GM11168 (cell line): Measurements from ENCODE around the gene SNW1.
"Not testable (repeated sequence)": the region's sequence is repeated elsewhere in the genome, so short reads cannot be mapped to it uniquely, and the experiment has no call there.

Experiments used
- in situ Hi-C: fragments of 300-500 bp; cut with MboI; formaldehyde crosslinking; loops from one replicate; pipeline ENCODE4 v1.12.0; 2022; ENCODE audit warnings: low sequenced_read_pairs; ENCODE audit not compliant: unreplicated experiment

Gene SNW1

GRCh38 chr14:77760381-77761204, at the start of gene SNW1:
Gene SNW1, minus strand, starts transcription at chr14:77761156. Its CDS starts 29 bp downstream, at chr14:77761127.
- in situ Hi-C loops: no loop called here

GRCh38 chr14:77809011-77809410, 48.1 kb upstream of the SNW1 start:
- in situ Hi-C loops: no loop called here

- in situ Hi-C loops: no loop called here
Measured at GRCh38 chr14:77808250-77808649, 47.3 kb upstream of the SNW1 start.

- in situ Hi-C loops: no loop called here
Measured at GRCh38 chr14:77805706-77806105, 44.8 kb upstream of the SNW1 start.

- in situ Hi-C loops: no loop called here
Measured at GRCh38 chr14:77804592-77804991, 43.6 kb upstream of the SNW1 start.

GRCh38 chr14:77800814-77801213, 39.9 kb upstream of the SNW1 start:
- in situ Hi-C loops: no loop called here

- in situ Hi-C loops: no loop called here
Measured at GRCh38 chr14:77799863-77800730, 39.1 kb upstream of the SNW1 start, which contains the start of gene ADCK1. Gene ADCK1, plus strand, starts transcription at chr14:77800109. Its CDS starts 18,870 bp downstream, at chr14:77818979.

- in situ Hi-C loops: not testable (repeated sequence)
Measured at GRCh38 chr14:77799456-77799855, 38.5 kb upstream of the SNW1 start.

- in situ Hi-C loops: no loop called here
Measured at GRCh38 chr14:77794357-77794756, 33.4 kb upstream of the SNW1 start.

- in situ Hi-C loops: not testable (repeated sequence)
Measured at GRCh38 chr14:77793255-77793654, 32.3 kb upstream of the SNW1 start.

GRCh38 chr14:77791225-77791600, 30.3 kb upstream of the SNW1 start:
- in situ Hi-C loops: no loop called here

GRCh38 chr14:77790566-77791224, 29.7 kb upstream of the SNW1 start:
- in situ Hi-C loops: no loop called here

- in situ Hi-C loops: no loop called here
Measured at GRCh38 chr14:77786148-77786547, 25.2 kb upstream of the SNW1 start.

GRCh38 chr14:77782202-77782601, 21.2 kb upstream of the SNW1 start:
- in situ Hi-C loops: no loop called here

GRCh38 chr14:77773966-77774365, 13.0 kb upstream of the SNW1 start:
- in situ Hi-C loops: not testable (repeated sequence)

- in situ Hi-C loops: not testable (repeated sequence)
Measured at GRCh38 chr14:77768442-77769069, 7.6 kb upstream of the SNW1 start.

GRCh38 chr14:77763978-77764377, 3.0 kb upstream of the SNW1 start:
- in situ Hi-C loops: no loop called here

- in situ Hi-C loops: no loop called here
Measured at GRCh38 chr14:77763316-77763715, 2.4 kb upstream of the SNW1 start.

- in situ Hi-C loops: no loop called here
Measured at GRCh38 chr14:77761205-77761931, 412 bp upstream of the SNW1 start.
